Right atrium auricular region (tissue), 2 donors: Measurements from ENCODE around the gene BRIP1. TPM values are rescaled to one million over a fixed set of nuclear protein-coding genes. Genes with fewer than 3 reads are reported as not detected.

Experiments
- DNase-seq: peaks from one replicate; pipeline ENCODE4 v3.0.0-alpha.2; 2019; ENCODE audit warnings: low spot score
- H3K27ac ChIP-seq, 2 donors: fragments of 200-600 bp; sonication (generic); 1 replicate in 1 of 2; 2 replicates in 1 of 2; pipeline ENCODE4 v1.5.1; 2016 to 2019
- H3K27me3 ChIP-seq, 2 donors: fragments of 200-600 bp; sonication (generic); one replicate each; pipeline versions ENCODE4 v1.5.1 to v1.6.0; 2017 to 2019
- H3K36me3 ChIP-seq: fragments of 200-600 bp; sonication (generic); one replicate; pipeline ENCODE4 v1.5.1; 2016
- H3K4me1 ChIP-seq, 2 donors: fragments of 200-600 bp; sonication (generic); one replicate each; pipeline versions ENCODE4 v1.5.1 to v1.6.0; 2017 to 2019
- H3K4me3 ChIP-seq, 2 donors: fragments of 200-600 bp; sonication (generic); 1 replicate in 1 of 2; 2 replicates in 1 of 2; pipeline ENCODE4 v1.5.1; 2017 to 2019; ENCODE audit warnings: mild to moderate bottlenecking in 1 of 2, moderate library complexity in 1 of 2
- H3K9me3 ChIP-seq, 2 donors: fragments of 200-600 bp; sonication (generic); one replicate each; pipeline ENCODE4 v1.5.1; 2019
- total RNA-seq, 2 donors: library from RNA; depleted of rRNA; stranded (reverse); fragments of >200 nt; gene quantifications; one replicate each; pipeline ENCODE4 v1.1.0, GENCODE V29; 2016
- TF ChIP-seq, protein P1 (sequence below), 2 donors: fragments of 200-600 bp; sonication (generic); IDR thresholded peaks; one replicate each; pipeline ENCODE4 v1.5.1; 2019; ENCODE audit warnings: antibody characterized with exemption in 2 of 2

The BRIP1 gene
- total RNA-seq, 2 donors from 2014 or later = not detected

GRCh38 chr17:61856035-61856434, 7.3 kb downstream of the BRIP1 start:
- Histone ChIP-seq H3K4me1 (no peaks in the 10 kb centered on the region), H3K27me3 (no peaks in the 10 kb centered on the region), H3K4me3 (no peak overlapping the region), H3K36me3 (no peaks in the 10 kb centered on the region), H3K9me3 (no peaks in the 10 kb centered on the region), H3K27ac (no peak overlapping the region)
- no peak for DNase-seq
- TF ChIP-seq, protein P1, sequence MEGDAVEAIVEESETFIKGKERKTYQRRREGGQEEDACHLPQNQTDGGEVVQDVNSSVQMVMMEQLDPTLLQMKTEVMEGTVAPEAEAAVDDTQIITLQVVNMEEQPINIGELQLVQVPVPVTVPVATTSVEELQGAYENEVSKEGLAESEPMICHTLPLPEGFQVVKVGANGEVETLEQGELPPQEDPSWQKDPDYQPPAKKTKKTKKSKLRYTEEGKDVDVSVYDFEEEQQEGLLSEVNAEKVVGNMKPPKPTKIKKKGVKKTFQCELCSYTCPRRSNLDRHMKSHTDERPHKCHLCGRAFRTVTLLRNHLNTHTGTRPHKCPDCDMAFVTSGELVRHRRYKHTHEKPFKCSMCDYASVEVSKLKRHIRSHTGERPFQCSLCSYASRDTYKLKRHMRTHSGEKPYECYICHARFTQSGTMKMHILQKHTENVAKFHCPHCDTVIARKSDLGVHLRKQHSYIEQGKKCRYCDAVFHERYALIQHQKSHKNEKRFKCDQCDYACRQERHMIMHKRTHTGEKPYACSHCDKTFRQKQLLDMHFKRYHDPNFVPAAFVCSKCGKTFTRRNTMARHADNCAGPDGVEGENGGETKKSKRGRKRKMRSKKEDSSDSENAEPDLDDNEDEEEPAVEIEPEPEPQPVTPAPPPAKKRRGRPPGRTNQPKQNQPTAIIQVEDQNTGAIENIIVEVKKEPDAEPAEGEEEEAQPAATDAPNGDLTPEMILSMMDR (IDR thresholded peaks at IDR 0.05) = no peak

DNA sequence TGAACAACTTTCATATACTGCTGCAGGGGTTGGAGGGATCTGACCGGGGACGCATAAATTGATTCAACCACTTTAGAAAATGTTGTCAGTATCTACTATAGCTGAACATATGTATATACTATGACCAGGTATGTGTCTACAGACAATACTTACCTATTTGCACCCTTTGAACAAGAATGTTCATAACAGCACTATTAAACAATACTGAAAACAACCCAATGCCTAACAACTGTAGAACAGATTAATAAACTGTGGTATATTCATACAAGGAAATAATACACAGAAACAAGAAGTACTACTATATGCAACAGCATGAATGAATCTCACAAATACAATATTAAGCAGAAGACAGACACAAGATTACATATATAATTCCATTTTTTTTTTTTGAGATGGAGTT, 10.5 kb downstream of the BRIP1 start:
- H3K27me3 ChIP-seq = no peaks in the 10 kb centered on the region
- H3K27ac ChIP-seq = no peak overlapping the region
- no peak for DNase-seq
- H3K4me3 ChIP-seq = no peak overlapping the region
- H3K4me1 ChIP-seq = no peaks in the 10 kb centered on the region
- TF ChIP-seq, protein P1 (IDR thresholded peaks at IDR 0.05) = no peak
- no peaks in the 10 kb centered on the region for H3K9me3 ChIP-seq
- H3K36me3 ChIP-seq = no peaks in the 10 kb centered on the region

GRCh38 chr17:61849674-61850073, 13.7 kb downstream of the BRIP1 start:
- H3K9me3 ChIP-seq = no peaks in the 10 kb centered on the region
- no peaks in the 10 kb centered on the region for H3K27me3 ChIP-seq
- no peak overlapping the region for H3K27ac ChIP-seq
- DNase-seq = no peak
- H3K36me3 ChIP-seq = no peaks in the 10 kb centered on the region
- no peaks in the 10 kb centered on the region for H3K4me1 ChIP-seq
- H3K4me3 ChIP-seq = no peak overlapping the region
- TF ChIP-seq, protein P1 (IDR thresholded peaks at IDR 0.05) = no peak

DNA sequence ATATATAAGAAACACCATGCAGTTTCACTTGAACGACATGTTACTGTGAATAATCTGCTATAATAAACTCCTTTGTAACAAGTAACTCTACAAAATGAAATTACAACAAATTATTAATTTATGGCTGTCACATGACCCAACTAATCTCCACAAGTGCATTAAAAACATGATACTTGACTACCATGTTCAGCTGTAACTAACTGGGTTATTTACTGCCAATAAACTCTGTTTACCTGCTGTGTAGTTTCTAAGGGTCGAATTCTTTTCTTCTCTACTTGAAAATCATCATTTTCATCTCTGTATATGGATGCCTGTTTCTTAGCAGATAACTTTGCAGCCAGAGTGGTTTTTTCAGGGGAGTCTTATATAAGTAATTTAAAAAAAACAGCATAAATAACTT, 14.4 kb downstream of the BRIP1 start:
- H3K36me3 ChIP-seq = no peaks in the 10 kb centered on the region
- no peak for DNase-seq
- no peaks in the 10 kb centered on the region for H3K9me3 ChIP-seq
- H3K27me3 ChIP-seq = no peaks in the 10 kb centered on the region
- no peak overlapping the region for H3K27ac ChIP-seq
- no peak overlapping the region for H3K4me3 ChIP-seq
- TF ChIP-seq, protein P1 (IDR thresholded peaks at IDR 0.05) = no peak
- H3K4me1 ChIP-seq = no peaks in the 10 kb centered on the region

- TF ChIP-seq, protein P1 (IDR thresholded peaks at IDR 0.05) = no peak
- DNase-seq = no peak
- no peak overlapping the region for H3K27ac ChIP-seq
- H3K4me3 ChIP-seq = no peak overlapping the region
- H3K9me3 ChIP-seq = no peaks in the 10 kb centered on the region
- no peaks in the 10 kb centered on the region for H3K27me3 ChIP-seq
- no peaks in the 10 kb centered on the region for H3K36me3 ChIP-seq
- no peaks in the 10 kb centered on the region for H3K4me1 ChIP-seq
These were observed 15.1 kb downstream of the BRIP1 start for GRCh38 chr17:61848247-61848646.

DNA sequence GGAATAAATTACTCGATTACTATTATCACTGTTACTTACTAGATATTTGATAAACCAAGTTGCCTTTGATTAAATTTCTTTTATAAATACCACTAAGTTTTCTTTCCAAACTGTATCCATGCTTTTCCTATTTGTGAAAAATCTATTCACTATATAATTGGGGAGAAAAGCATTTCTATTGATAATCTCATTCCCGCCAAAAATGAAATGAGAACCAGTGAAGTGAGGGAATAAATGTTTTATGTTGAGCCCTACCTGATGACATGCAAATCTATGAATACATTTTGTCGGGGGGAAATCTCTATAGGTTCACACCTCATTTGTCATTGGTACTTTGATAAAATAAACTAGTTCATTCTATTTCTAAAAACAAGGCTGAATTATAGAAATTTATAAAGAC, 15.7 kb downstream of the BRIP1 start:
- H3K27ac ChIP-seq = no peak overlapping the region
- no peaks in the 10 kb centered on the region for H3K4me1 ChIP-seq
- no peaks in the 10 kb centered on the region for H3K27me3 ChIP-seq
- DNase-seq = no peak
- no peaks in the 10 kb centered on the region for H3K9me3 ChIP-seq
- no peak overlapping the region for H3K4me3 ChIP-seq
- TF ChIP-seq, protein P1 (IDR thresholded peaks at IDR 0.05) = no peak
- H3K36me3 ChIP-seq = no peaks in the 10 kb centered on the region
